Trophoblast cell (in vitro differentiated cells and primary cell): ENCODE measurements around the gene MAOB.
A peak's percentile ranks its signal among the peaks of the same experiment; 100 is the strongest.

Experiments
- DNase-seq, 2 donors: peaks; one replicate each; pipeline ENCODE4 v3.0.0-alpha.2; 2016
- H2AFZ ChIP-seq: 2 replicates; pipeline ENCODE4 v1.6.1; 2013; ENCODE audit warnings: low read length, moderate library complexity, mild to moderate bottlenecking; ENCODE audit not compliant: insufficient read depth, poor library complexity
- H2AK5ac ChIP-seq: 2 replicates; pipeline ENCODE4 v1.6.1; 2013; ENCODE audit warnings: mild to moderate bottlenecking, low read length
- H2BK120ac ChIP-seq: 2 replicates; pipeline ENCODE4 v1.6.1; 2013; ENCODE audit warnings: low read length, mild to moderate bottlenecking, moderate library complexity; ENCODE audit not compliant: insufficient read depth, poor library complexity
- H2BK12ac ChIP-seq: 2 replicates; pipeline ENCODE4 v1.6.1; 2013; ENCODE audit warnings: mild to moderate bottlenecking, low read length, moderate library complexity
- H2BK5ac ChIP-seq: 2 replicates; pipeline ENCODE4 v1.6.1; 2013; ENCODE audit warnings: low read length, low read depth, moderate library complexity, mild to moderate bottlenecking; ENCODE audit not compliant: poor library complexity
- H3K14ac ChIP-seq: 2 replicates; pipeline ENCODE4 v1.6.1; 2013; ENCODE audit warnings: mild to moderate bottlenecking, low read length
- H3K18ac ChIP-seq: 2 replicates; pipeline ENCODE4 v1.6.1; 2013; ENCODE audit warnings: mild to moderate bottlenecking, low read length
- H3K23ac ChIP-seq: 2 replicates; pipeline ENCODE4 v1.6.1; 2013; ENCODE audit warnings: low read length
- H3K27ac ChIP-seq: 2 replicates; pipeline ENCODE4 v1.5.1; 2013; ENCODE audit warnings: low read depth, mild to moderate bottlenecking, inconsistent platforms, low read length, moderate library complexity
- H3K27me3 ChIP-seq: 2 replicates; pipeline ENCODE4 v1.6.1; 2013; ENCODE audit warnings: inconsistent platforms, mild to moderate bottlenecking, low read length, moderate library complexity; ENCODE audit not compliant: insufficient read depth
- H3K36me3 ChIP-seq, 2 experiments: 1 replicate in 1 of 2; 2 replicates in 1 of 2; pipeline ENCODE4 v1.6.1; 2013; ENCODE audit warnings: low read length in 2 of 2, mild to moderate bottlenecking in 2 of 2, moderate library complexity in 1 of 2; ENCODE audit not compliant: insufficient read depth in 2 of 2, control insufficient read depth in 1 of 2
- H3K4ac ChIP-seq: 2 replicates; pipeline ENCODE4 v1.6.1; 2013; ENCODE audit warnings: low read depth, mild to moderate bottlenecking, low read length, moderate library complexity
- H3K4me1 ChIP-seq, 2 experiments: 1 replicate in 1 of 2; 2 replicates in 1 of 2; pipeline ENCODE4 v1.6.1; 2013; ENCODE audit warnings: low read length in 2 of 2, mild to moderate bottlenecking in 2 of 2, moderate library complexity in 1 of 2; ENCODE audit not compliant: insufficient read depth in 2 of 2, control insufficient read depth in 1 of 2
- H3K4me2 ChIP-seq: 2 replicates; pipeline ENCODE4 v1.6.1; 2013; ENCODE audit warnings: inconsistent platforms, mild to moderate bottlenecking, low read length, moderate library complexity
- H3K4me3 ChIP-seq: 2 replicates; pipeline ENCODE4 v1.5.1; 2013; ENCODE audit warnings: mild to moderate bottlenecking, low read depth, low read length, inconsistent platforms
- H3K79me1 ChIP-seq: one replicate; pipeline ENCODE4 v1.6.1; 2013; ENCODE audit warnings: low read length
- H3K79me2 ChIP-seq: 2 replicates; pipeline ENCODE4 v1.6.1; 2013; ENCODE audit warnings: low read length, mild to moderate bottlenecking; ENCODE audit not compliant: control insufficient read depth, insufficient read depth, poor library complexity
- H3K9ac ChIP-seq: 2 replicates; pipeline ENCODE4 v1.6.1; 2013; ENCODE audit warnings: mild to moderate bottlenecking, low read length
- H3K9me3 ChIP-seq: 2 replicates; pipeline ENCODE4 v1.6.1; 2013; ENCODE audit warnings: low read depth, mild to moderate bottlenecking, control low read depth, inconsistent platforms, low read length; ENCODE audit not compliant: insufficient read depth
- H4K12ac ChIP-seq: 2 replicates; pipeline ENCODE4 v1.6.1; 2013; ENCODE audit warnings: low read depth, mild to moderate bottlenecking, low read length, moderate library complexity
- H4K8ac ChIP-seq: 2 replicates; pipeline ENCODE4 v1.6.1; 2013; ENCODE audit warnings: low read depth, mild to moderate bottlenecking, low read length, moderate library complexity
- H4K91ac ChIP-seq: one replicate; pipeline ENCODE4 v1.6.1; 2013; ENCODE audit warnings: low read depth, mild to moderate bottlenecking, low read length, moderate library complexity
- WGBS: extraction: QIAGEN DNeasy Blood & Tissue Kit; methylation state at CpG from one replicate; pipeline ENCODE4 v1.1.7; 2013; ENCODE audit warnings: missing lambda C conversion rate; ENCODE audit not compliant: insufficient read length, insufficient coverage; ENCODE audit errors: extremely low coverage; 5-methylcytosine and 5-hydroxymethylcytosine counted together

The MAOB gene

GRCh38 chrX:43741843-43742573, 140.2 kb downstream of the MAOB start:
- Histone ChIP-seq H3K27ac (no peak overlapping the region), H3K79me2 (no peaks in the 10 kb centered on the region), H3K4ac (no peak overlapping the region), H3K14ac (no peak overlapping the region), H3K4me2 (no peak overlapping the region), H2AK5ac (no peak overlapping the region), H3K23ac (no peak overlapping the region), H2BK120ac (no peak overlapping the region), H4K12ac (no peak overlapping the region), H3K79me1 (no peaks in the 10 kb centered on the region), H3K27me3 (no peaks in the 10 kb centered on the region), H4K8ac (no peak overlapping the region), H3K18ac (no peak overlapping the region), H3K4me1 (no peaks in the 10 kb centered on the region), H3K36me3 (no peaks in the 10 kb centered on the region), H2BK12ac (no peak overlapping the region), H2AFZ (no peak overlapping the region), H3K9ac (no peak overlapping the region), H4K91ac (no peak overlapping the region), H2BK5ac (no peak overlapping the region), H3K4me3 (no peak overlapping the region), H3K9me3 (no peaks in the 10 kb centered on the region)
- no CpG with 5 or more reads among the region's 7 CpGs for WGBS
- peak in 1 of 2 donors; percentile 14 for DNase-seq

- no peak overlapping the region for H4K12ac ChIP-seq
- H3K18ac ChIP-seq, result no peak overlapping the region
- H4K8ac ChIP-seq, result no peak overlapping the region
- no peak overlapping the region for H4K91ac ChIP-seq
- H3K36me3 ChIP-seq, result no peaks in the 10 kb centered on the region
- H3K79me1 ChIP-seq, result no peaks in the 10 kb centered on the region
- H3K4me1 ChIP-seq, result no peaks in the 10 kb centered on the region
- no peak overlapping the region for H3K4me2 ChIP-seq
- H3K79me2 ChIP-seq, result no peaks in the 10 kb centered on the region
- H3K9ac ChIP-seq, result no peak overlapping the region
- H3K4me3 ChIP-seq, result no peak overlapping the region
- no peak overlapping the region for H3K4ac ChIP-seq
- H3K14ac ChIP-seq, result no peak overlapping the region
- no peak overlapping the region for H2AK5ac ChIP-seq
- no peaks in the 10 kb centered on the region for H3K27me3 ChIP-seq
- H2BK5ac ChIP-seq, result no peak overlapping the region
- H3K9me3 ChIP-seq, result no peaks in the 10 kb centered on the region
- DNase-seq, result no peak
- H2BK120ac ChIP-seq, result no peak overlapping the region
- no peak overlapping the region for H3K27ac ChIP-seq
- no peak overlapping the region for H2BK12ac ChIP-seq
- H2AFZ ChIP-seq, result no peak overlapping the region
- WGBS, result no CpG with 5 or more reads among the region's 3 CpGs
- H3K23ac ChIP-seq, result no peak overlapping the region
Measured at GRCh38 chrX:43735957-43736356, 146.3 kb downstream of the MAOB start.

- H3K4me2 ChIP-seq, result no peak overlapping the region
- no peak overlapping the region for H3K14ac ChIP-seq
- H3K79me1 ChIP-seq, result no peaks in the 10 kb centered on the region
- no peaks in the 10 kb centered on the region for H3K9me3 ChIP-seq
- WGBS, result no CpG with 5 or more reads among the region's 6 CpGs
- no peaks in the 10 kb centered on the region for H3K36me3 ChIP-seq
- H3K9ac ChIP-seq, result no peak overlapping the region
- H3K23ac ChIP-seq, result no peak overlapping the region
- H3K18ac ChIP-seq, result no peak overlapping the region
- H4K91ac ChIP-seq, result no peak overlapping the region
- no peak overlapping the region for H2BK12ac ChIP-seq
- H3K27ac ChIP-seq, result no peak overlapping the region
- no peak overlapping the region for H3K4me3 ChIP-seq
- H2AFZ ChIP-seq, result no peak overlapping the region
- DNase-seq, result no peak
- H4K12ac ChIP-seq, result no peak overlapping the region
- H2BK120ac ChIP-seq, result no peak overlapping the region
- H3K79me2 ChIP-seq, result no peaks in the 10 kb centered on the region
- H3K27me3 ChIP-seq, result no peaks in the 10 kb centered on the region
- H4K8ac ChIP-seq, result no peak overlapping the region
- no peak overlapping the region for H2BK5ac ChIP-seq
- no peak overlapping the region for H2AK5ac ChIP-seq
- H3K4me1 ChIP-seq, result no peaks in the 10 kb centered on the region
- no peak overlapping the region for H3K4ac ChIP-seq
Measured at GRCh38 chrX:43735534-43735933, 146.7 kb downstream of the MAOB start.

- no CpG with 5 or more reads among the region's 1 CpG for WGBS
- no peaks in the 10 kb centered on the region for H3K79me2 ChIP-seq
- H2BK12ac ChIP-seq, result no peak overlapping the region
Measured at GRCh38 chrX:43734444-43734843, 147.8 kb downstream of the MAOB start.

More at GRCh38 chrX:43734444-43734843, 147.8 kb downstream of the MAOB start:
- Histone ChIP-seq H3K4me2 (no peak overlapping the region), H3K27ac (no peak overlapping the region), H3K4me3 (no peak overlapping the region), H2BK120ac (no peak overlapping the region), H3K9ac (no peak overlapping the region), H3K23ac (no peak overlapping the region), H3K14ac (no peak overlapping the region), H2AFZ (no peak overlapping the region), H2AK5ac (no peak overlapping the region), H4K8ac (no peak overlapping the region), H3K27me3 (no peaks in the 10 kb centered on the region), H3K36me3 (no peaks in the 10 kb centered on the region), H3K4me1 (no peaks in the 10 kb centered on the region), H3K79me1 (no peaks in the 10 kb centered on the region), H2BK5ac (no peak overlapping the region), H3K4ac (no peak overlapping the region), H4K12ac (no peak overlapping the region), H4K91ac (no peak overlapping the region), H3K9me3 (no peaks in the 10 kb centered on the region), H3K18ac (no peak overlapping the region)
- no peak for DNase-seq
